T-helper 17 cell (primary cell): Measurements from ENCODE around the gene NPLOC4. TPM values are rescaled to one million over a fixed set of nuclear protein-coding genes. Genes with fewer than 3 reads are reported as not detected.
"Not testable (repeated sequence)": the region's sequence is repeated elsewhere in the genome, so short reads cannot be mapped to it uniquely, and the experiment has no call there.

Experiments used
- ATAC-seq: fragments of 150-1000 bp; cut with Tn5 transposase; 2 replicates; pipeline ENCODE4 v1.10.0; 2021; ENCODE audit warnings: mild to moderate bottlenecking, moderate library complexity
- DNase-seq, 3 donors: peaks; one replicate each; pipeline versions ENCODE4 v3.0.0 to v3.0.0-alpha.2; 2020 to 2021
- H3K9me3 ChIP-seq: one replicate; pipeline ENCODE4 v1.7.0; 2013; ENCODE audit warnings: low read length, mild to moderate bottlenecking; ENCODE audit not compliant: control insufficient read depth, poor library complexity, severe bottlenecking
- H3K27ac Mint-ChIP-seq: one replicate; pipeline ENCODE4 v1.8.0; 2022; ENCODE audit warnings: mild to moderate bottlenecking, moderate library complexity, mixed read lengths
- H3K27me3 Mint-ChIP-seq: one replicate; pipeline ENCODE4 v1.8.0; 2022; ENCODE audit warnings: mixed read lengths
- H3K36me3 Mint-ChIP-seq: one replicate; pipeline ENCODE4 v1.8.0; 2022; ENCODE audit warnings: low read depth, mixed read lengths
- H3K4me1 Mint-ChIP-seq: one replicate; pipeline ENCODE4 v1.8.0; 2022; ENCODE audit warnings: mild to moderate bottlenecking, mixed read lengths
- H3K4me3 Mint-ChIP-seq: one replicate; pipeline ENCODE4 v1.8.0; 2022; ENCODE audit warnings: mild to moderate bottlenecking, moderate library complexity, mixed read lengths
- total RNA-seq, 4 donors: library from RNA in 2 of 4; stranded (reverse) in 2 of 4; gene quantifications; one replicate each; pipeline ENCODE4 v1.2.3 and lab custom pipeline; 2022 to 2026

The NPLOC4 gene
- total RNA-seq (10 to 100 TPM; 76.0 to 84.1 TPM), total RNA-seq (lab: John Stamatoyannopoulos, UW) (94.2 to 149 reads per million in 2 donors)

DNA sequence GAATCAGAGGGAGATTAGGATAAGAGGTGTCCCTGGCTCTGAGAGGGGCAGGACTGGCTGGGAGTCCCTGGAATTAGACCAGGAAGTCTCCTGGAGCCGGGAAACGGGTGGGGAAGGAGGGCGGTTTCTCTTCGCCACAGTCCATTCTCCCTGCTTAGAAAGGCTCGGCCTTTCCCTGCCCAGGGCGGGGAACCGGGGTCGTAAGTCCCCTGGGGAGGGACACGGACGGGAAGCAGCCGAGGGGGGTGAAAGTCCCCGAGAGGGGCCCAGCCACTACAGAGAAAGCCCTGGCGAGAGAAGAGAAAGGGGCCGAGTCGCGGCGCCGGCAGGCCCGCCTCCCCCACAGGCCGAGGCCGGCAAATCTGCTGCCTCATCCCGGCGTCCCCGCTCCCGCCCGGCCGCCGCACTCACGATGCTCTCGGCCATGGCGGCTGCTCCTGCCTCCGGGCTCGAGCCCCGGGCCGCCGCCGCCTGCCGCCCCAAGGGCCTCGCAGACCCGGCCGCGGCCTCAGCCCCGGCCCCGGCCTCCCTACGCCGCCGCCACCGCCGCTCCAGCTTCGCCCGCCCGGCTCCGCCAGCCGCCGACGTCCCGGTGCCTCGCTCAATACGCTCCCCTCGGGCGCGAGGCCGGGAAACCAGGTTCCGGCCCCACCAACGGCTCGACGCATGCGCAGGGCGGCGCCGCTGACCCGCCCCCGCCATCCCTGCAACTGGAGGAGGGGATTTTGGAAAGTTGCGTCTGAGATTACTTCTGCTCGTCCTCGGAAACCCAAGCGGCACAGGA lies at the start of gene NPLOC4, which contains the start of gene TSPAN10:
TSS of gene NPLOC4 (minus strand) at position 608 of the 784 bp plus-strand sequence. CDS start at position 426, 182 bp downstream.
TSS of gene TSPAN10 (plus strand) at position 692 of the 784 bp plus-strand sequence. CDS start 5,217 bp downstream, outside the sequence.
- Mint-ChIP-seq H3K4me1 (peaks cover 12% of the 10 kb centered on the region), H3K36me3 (no peaks in the 10 kb centered on the region), H3K4me3 (peak within 1 kb of the TSS; percentile 95), H3K27me3 (no peaks in the 10 kb centered on the region), H3K27ac (peak within 1 kb of the TSS; percentile 95)
- peak; percentile 94 for ATAC-seq
- no peaks in the 10 kb centered on the region for H3K9me3 ChIP-seq
- DNase-seq = peak; percentile 75 to 81 (median 75)

DNA sequence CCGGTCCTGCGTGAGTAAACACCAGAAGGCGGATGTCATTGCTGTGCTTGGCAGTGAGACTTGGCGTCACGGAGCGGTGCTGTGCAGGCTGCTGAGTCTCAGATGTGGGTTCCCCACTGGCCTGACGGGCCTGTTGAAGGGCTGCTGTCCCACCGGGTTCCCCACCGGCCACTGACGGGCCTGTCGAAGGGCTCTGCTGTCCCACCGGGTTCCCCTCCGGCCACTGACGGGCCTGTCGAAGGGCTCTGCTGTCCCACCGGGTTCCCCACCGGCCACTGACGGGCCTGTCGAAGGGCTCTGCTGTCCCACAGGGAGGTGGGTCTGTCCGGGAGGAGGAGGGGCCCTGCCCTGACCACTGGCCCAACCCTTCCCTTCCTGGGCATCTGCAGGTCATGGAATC lies 49.7 kb upstream of the NPLOC4 start:
- peak overlapping the region; percentile 88 for H3K27ac Mint-ChIP-seq
- ATAC-seq (no peak), DNase-seq (no peak)
- peaks cover 3% of the 10 kb centered on the region for H3K36me3 Mint-ChIP-seq
- H3K9me3 ChIP-seq = no peaks in the 10 kb centered on the region
- H3K27me3 Mint-ChIP-seq = no peaks in the 10 kb centered on the region
- H3K4me3 Mint-ChIP-seq = no peak overlapping the region
- H3K4me1 Mint-ChIP-seq = peaks cover 20% of the 10 kb centered on the region

DNA sequence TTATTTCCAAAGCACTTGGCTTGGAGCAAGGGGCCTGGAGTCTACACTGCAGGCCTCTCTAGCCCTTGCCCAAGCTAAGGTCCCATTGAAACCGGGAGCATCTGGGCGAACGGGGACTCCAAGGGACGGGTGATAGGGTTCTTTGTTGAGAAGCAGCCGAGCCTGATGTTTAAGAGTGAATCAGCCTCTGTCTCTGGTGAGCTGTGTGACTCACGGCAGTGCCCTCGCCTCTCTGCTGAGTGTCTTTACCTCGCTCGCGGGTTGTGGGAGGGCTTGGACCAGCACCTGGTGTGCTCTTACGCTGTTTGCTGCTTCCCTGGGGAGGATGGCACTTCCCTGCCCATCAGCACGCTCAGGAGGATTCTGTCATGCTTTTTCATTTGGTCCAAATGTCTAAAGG lies 48.2 kb upstream of the NPLOC4 start:
- no peak for DNase-seq
- H3K36me3 Mint-ChIP-seq = peaks cover 3% of the 10 kb centered on the region
- H3K27me3 Mint-ChIP-seq = no peaks in the 10 kb centered on the region
- no peaks in the 10 kb centered on the region for H3K9me3 ChIP-seq
- no peak for ATAC-seq
- peak overlapping the region; percentile 88 for H3K27ac Mint-ChIP-seq
- H3K4me1 Mint-ChIP-seq = peaks cover 20% of the 10 kb centered on the region
- peak overlapping the region; percentile 87 for H3K4me3 Mint-ChIP-seq

DNA sequence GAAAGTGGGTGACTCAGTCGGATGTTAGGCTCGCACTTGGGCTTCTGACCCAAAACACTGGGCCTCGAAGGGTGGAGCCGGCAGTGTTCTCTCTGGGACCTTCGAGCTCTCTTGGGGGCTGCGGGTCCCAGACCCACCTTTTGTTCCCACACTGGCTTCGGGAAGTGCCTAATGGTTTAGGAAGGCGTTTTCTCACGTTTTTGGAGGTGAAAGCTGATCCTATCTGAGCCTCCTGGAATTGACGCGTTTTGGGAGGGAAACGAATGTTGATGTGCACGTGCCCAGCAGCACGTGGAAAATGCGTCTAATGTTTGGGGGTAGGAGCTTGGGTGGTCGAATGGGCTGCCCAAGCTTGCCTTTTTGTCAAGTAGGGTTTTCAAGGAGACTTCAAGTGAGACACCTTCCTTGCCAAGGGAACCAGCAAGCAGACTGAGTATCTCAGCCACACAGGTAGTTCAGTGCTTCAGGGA lies 47.6 kb upstream of the NPLOC4 start:
- Mint-ChIP-seq H3K4me1 (peaks cover 20% of the 10 kb centered on the region), H3K36me3 (peaks cover 3% of the 10 kb centered on the region), H3K4me3 (peak overlapping the region; percentile 87), H3K27me3 (no peaks in the 10 kb centered on the region), H3K27ac (peak overlapping the region; percentile 88)
- ATAC-seq = no peak
- H3K9me3 ChIP-seq = no peaks in the 10 kb centered on the region
- DNase-seq = no peak

DNA sequence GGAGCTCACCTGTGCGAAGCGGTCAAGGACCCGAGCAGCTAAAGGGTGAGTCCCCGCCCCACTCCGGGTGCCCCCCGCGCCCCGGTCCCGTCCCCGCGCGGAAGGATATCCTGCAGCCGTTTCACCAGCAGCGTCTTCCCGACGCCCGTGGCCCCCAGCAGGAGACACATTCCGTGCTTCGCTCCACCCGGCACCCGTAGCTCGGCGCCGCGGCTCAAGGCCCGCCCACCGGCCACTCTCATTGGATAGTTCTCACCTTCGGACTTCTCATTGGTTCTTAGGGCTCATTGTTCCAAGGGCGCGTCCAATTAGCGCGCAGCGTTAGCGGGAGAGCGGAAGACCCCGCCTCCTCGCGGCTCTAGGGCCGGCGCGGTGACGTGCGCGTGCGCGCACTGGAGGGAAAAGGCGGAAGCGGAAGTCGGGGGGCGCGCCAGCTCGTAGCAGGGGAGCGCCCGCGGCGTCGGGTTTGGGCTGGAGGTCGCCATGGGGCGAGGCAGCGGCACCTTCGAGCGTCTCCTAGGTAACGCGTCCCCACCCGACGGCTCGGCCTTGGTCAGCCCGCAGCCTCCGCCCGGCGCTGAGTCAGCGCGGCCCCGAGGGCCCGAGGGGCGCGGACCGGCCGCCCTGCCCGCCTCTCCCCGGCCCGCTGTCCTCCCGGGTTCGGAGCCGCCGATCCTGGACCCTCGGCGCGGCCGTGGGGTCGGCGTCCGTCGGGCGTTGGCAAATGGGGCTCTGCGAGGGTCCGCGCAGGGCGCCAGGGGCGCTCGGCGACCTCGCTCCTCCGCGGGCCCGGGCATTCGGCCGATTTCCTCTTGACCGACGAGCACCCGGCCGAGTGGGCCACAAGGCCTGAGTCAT lies 46.9 kb upstream of the NPLOC4 start, which contains the start of the genes ARL16 and HGS:
TSS of gene ARL16 (minus strand) at position 214 of the 858 bp plus-strand sequence. CDS start at position 170, 44 bp downstream.
TSS of gene HGS (plus strand) at position 428 of the 858 bp plus-strand sequence. CDS start at position 484, 56 bp downstream.
- H3K27ac Mint-ChIP-seq = peak within 1 kb of the TSS; percentile 88
- peaks cover 3% of the 10 kb centered on the region for H3K36me3 Mint-ChIP-seq
- H3K9me3 ChIP-seq = no peaks in the 10 kb centered on the region
- peak within 1 kb of the TSS; percentile 99 for H3K4me3 Mint-ChIP-seq
- no peaks in the 10 kb centered on the region for H3K27me3 Mint-ChIP-seq
- peaks cover 15% of the 10 kb centered on the region for H3K4me1 Mint-ChIP-seq
- ATAC-seq = peak; percentile 99
- DNase-seq = peak; percentile 96 to 97 (median 96)

DNA sequence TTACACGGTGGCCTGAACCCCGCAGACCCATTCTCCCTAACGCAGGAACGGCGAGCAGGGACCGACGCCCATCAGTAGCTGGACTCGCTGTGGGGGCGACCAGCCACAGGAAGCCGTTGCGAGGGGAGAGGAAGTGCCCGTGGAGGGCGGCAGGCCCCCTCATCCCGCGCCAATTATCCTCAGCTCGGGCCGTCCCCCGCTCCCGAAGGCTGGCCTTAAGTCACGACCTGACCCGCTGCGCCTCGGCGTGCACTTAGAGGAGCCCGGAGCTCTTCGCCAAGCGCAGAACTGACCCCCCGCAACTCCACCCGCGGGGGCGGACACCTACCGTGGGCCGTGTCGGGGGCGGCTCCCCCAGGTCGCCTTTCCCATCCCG lies 46.3 kb upstream of the NPLOC4 start:
- ATAC-seq (peak; percentile 26), DNase-seq (no peak)
- no peaks in the 10 kb centered on the region for H3K27me3 Mint-ChIP-seq
- peak overlapping the region; percentile 88 for H3K27ac Mint-ChIP-seq
- H3K4me1 Mint-ChIP-seq = peaks cover 15% of the 10 kb centered on the region
- H3K9me3 ChIP-seq = no peaks in the 10 kb centered on the region
- H3K4me3 Mint-ChIP-seq = peak overlapping the region; percentile 99
- H3K36me3 Mint-ChIP-seq = peaks cover 3% of the 10 kb centered on the region

DNA sequence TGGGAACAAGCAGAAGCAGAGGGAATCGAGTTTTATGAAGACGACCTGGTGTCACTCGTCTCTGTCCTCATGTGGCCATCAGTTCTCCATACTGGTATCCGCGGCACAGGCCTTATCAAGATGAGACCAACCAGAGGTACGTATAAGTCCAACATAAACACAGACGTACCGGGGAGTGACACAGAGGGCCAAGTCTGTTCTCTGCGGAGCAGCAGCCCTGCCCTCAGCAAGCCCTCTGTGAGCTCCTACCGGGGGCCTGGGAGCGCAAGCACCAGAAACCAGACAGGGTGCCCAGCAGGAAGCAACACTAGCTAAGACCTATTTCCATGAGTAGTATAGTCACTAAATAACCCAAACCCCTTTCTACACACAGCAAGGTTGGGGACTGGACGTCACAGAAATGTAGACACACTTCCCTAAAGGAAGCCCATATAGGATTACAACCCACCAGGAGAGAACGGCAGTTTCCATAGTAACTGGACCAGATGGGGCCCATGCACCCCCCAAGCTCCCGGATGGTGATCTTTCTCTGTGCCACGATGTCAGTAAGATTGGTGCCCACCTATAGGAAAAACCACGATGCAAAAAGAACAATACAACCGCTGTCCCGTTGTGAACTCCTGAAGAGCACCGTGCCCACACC lies 45.8 kb upstream of the NPLOC4 start:
- no peaks in the 10 kb centered on the region for H3K9me3 ChIP-seq
- Mint-ChIP-seq H3K36me3 (peaks cover 3% of the 10 kb centered on the region), H3K4me3 (peak overlapping the region; percentile 99), H3K27ac (peak overlapping the region; percentile 60), H3K4me1 (peaks cover 17% of the 10 kb centered on the region), H3K27me3 (no peaks in the 10 kb centered on the region)
- DNase-seq (no peak), ATAC-seq (no peak)

DNA sequence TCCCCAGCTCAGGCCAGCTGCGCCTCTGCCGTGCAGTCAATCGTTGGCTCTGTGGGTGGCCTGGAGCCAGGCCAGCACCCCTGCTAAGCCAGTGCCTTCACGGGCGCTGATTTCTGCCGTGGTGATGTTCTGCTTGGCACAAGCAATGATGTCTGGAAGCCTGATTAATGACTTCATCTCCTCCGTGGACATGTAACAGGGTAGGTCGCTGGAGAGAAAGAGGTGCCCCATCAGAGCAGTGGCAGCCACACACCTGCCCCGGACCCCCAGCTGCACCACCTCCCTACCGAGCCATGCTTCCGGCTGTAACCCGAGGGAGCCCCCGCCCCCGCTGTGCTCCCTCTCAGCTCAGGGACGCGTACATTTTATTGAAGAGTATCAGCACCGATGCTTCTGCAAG lies 44.8 kb upstream of the NPLOC4 start:
- Mint-ChIP-seq H3K27me3 (no peaks in the 10 kb centered on the region), H3K36me3 (peaks cover 3% of the 10 kb centered on the region), H3K27ac (no peak overlapping the region), H3K4me1 (peaks cover 17% of the 10 kb centered on the region), H3K4me3 (no peak overlapping the region)
- no peak for DNase-seq
- no peaks in the 10 kb centered on the region for H3K9me3 ChIP-seq
- no peak for ATAC-seq

DNA sequence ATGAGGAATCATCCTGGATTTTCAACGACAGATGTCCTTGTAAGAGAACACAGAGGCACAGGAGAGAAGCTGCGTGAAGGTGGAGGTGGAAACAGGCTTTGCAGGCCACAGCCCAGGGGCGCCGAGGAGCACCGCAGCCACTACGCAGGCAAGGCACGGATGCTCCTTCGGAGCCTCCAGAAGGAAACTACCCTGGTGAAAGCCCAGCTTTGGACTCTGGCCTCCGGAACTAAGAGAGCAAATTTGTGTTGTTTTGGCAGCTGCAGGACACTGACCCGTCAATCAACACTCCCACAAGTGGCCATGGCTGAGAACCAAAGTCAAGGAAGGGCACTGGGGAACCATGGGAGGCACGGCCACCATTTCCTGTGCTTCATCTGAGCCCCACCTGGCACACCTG lies 43.2 kb upstream of the NPLOC4 start:
- ATAC-seq = no peak
- Mint-ChIP-seq H3K27ac (no peak overlapping the region), H3K36me3 (peaks cover 3% of the 10 kb centered on the region), H3K4me1 (peaks cover 22% of the 10 kb centered on the region), H3K4me3 (no peak overlapping the region), H3K27me3 (no peaks in the 10 kb centered on the region)
- no peak for DNase-seq
- H3K9me3 ChIP-seq = no peaks in the 10 kb centered on the region

DNA sequence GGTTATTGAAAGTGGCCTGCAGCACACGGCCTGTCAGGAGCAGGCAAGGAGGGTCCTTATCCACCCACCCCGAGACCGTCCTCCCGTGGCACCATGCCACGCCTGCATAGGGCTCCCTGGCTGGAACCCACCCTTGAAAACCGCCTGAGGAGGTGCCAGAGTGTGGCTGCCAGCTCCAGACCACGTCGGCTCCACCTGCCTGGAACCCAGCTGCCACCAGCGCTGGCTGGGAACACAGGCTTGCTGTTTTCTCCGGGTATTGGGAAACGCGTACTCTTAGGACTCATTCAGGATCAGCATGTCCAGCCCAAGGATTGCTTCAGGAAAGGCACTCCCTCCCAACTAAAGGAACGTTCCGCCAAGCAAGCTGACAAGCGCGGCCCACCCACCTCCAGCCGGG lies 40.0 kb upstream of the NPLOC4 start:
- H3K9me3 ChIP-seq = no peaks in the 10 kb centered on the region
- DNase-seq = no peak
- Mint-ChIP-seq H3K36me3 (no peaks in the 10 kb centered on the region), H3K27ac (no peak overlapping the region), H3K27me3 (no peaks in the 10 kb centered on the region), H3K4me1 (peaks cover 7% of the 10 kb centered on the region), H3K4me3 (no peak overlapping the region)
- ATAC-seq = no peak

DNA sequence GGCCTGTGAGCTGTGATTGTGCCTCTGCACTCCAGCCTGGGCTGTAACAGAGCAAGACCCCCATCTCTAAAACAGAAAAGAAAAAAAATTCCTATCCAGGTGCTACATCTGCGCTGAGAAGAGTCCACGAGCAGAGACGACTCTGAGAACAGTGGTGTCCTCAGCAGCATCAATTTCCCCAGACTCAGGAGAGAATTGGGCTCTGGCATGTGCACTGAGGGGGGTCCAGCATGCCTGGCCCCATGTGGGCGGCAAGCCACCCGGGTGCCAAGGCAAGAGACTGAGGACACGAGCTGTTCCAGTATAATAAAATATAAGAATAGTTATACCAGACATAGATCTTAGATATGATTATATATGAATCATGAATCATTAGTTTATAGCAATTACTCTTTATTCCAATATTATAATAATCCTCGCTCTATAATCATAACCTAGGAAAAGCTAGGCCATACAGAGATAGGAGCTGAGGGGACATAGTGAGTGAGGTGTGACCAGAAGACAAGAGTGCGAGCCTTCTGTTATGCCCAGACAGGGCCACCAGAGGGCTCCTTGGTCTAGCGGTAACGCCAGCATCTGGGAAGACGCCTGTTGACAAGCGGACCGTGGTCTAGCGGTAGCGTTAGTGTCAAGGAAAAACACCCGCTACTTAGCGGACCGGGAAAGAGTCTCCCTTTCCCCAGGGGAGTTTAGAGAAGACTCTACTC lies 38.8 kb upstream of the NPLOC4 start:
- not testable (repeated sequence) for H3K4me1 Mint-ChIP-seq, ATAC-seq, H3K36me3 Mint-ChIP-seq, DNase-seq, H3K4me3 Mint-ChIP-seq, H3K27me3 Mint-ChIP-seq, H3K27ac Mint-ChIP-seq, H3K9me3 ChIP-seq

DNA sequence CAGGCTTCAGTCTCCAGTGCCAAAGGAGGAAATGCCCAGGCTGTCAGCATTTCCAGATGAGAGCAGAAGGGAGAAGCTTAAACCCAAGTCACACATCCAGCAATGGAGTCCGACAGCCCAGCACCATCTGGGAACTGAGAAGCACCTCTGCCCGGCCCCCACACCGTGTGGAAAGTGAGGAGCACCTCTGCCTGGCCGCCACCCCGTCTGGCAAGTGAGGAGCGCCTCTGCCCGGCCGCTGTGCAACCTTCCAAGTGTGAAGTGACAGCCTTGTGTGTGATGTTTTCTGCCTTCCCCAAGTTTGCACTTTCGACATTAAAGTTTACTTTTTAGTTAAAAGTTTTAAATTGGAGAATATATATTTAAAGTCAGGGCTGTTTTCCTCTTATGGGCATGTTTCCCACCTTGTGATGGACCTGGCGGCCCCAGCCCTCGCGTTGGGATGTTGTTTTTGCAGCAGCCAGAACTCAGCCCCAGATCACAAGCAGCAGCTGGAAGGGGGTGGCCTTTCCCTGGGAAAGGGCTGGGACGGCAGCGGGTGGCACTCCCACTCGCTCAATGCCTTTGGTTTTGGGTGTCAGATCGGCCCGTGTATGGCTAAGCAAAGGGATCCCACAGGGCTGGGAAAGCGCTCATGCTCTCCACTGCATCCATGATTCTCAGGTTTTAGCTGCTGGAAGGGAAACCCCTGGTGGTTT lies 36.8 kb upstream of the NPLOC4 start:
- Mint-ChIP-seq H3K27me3 (no peaks in the 10 kb centered on the region), H3K4me1 (peaks cover 9% of the 10 kb centered on the region), H3K27ac (no peak overlapping the region), H3K36me3 (no peaks in the 10 kb centered on the region), H3K4me3 (no peak overlapping the region)
- ATAC-seq (no peak), DNase-seq (no peak)
- H3K9me3 ChIP-seq = no peaks in the 10 kb centered on the region
